ENCODE measurements around the gene MGAT4B.

DNA sequence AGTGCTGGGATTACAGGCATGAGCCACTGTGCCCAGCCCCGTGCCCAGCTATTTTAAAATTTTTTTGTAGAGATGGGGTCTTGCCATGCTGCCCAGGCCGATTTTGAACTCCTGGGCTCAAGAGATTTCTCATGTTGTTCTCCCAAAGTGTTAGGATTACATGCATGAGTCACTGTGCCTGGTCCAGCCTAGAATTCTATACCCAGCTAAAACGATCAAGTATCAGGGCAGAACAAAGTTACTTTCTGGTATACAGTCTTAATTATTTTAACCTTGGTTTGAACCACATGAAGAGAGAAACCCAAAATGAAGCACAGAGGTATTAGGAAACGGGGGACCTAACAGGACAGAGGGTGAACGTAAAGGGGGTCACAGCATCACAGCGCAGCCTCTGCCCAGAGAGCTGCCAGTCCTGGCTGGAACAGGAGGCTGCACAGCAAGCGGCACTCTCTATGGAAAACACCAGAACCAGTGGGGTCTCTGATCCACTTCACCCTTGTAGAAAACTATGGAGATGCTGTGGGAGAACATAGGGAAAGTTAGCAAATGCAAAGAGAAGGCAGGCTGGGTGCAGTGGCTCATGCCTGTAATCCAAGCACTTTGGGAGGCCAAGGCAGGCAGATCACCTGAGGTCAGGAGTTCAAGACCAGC lies 24.3 kb upstream of the MGAT4B start:
- TF ChIP-seq POLR2A (IDR thresholded peaks at IDR 0.05) = no peak
- TF ChIP-seq, protein P1, sequence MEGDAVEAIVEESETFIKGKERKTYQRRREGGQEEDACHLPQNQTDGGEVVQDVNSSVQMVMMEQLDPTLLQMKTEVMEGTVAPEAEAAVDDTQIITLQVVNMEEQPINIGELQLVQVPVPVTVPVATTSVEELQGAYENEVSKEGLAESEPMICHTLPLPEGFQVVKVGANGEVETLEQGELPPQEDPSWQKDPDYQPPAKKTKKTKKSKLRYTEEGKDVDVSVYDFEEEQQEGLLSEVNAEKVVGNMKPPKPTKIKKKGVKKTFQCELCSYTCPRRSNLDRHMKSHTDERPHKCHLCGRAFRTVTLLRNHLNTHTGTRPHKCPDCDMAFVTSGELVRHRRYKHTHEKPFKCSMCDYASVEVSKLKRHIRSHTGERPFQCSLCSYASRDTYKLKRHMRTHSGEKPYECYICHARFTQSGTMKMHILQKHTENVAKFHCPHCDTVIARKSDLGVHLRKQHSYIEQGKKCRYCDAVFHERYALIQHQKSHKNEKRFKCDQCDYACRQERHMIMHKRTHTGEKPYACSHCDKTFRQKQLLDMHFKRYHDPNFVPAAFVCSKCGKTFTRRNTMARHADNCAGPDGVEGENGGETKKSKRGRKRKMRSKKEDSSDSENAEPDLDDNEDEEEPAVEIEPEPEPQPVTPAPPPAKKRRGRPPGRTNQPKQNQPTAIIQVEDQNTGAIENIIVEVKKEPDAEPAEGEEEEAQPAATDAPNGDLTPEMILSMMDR (IDR thresholded peaks at IDR 0.05) = no peak
